ENCODE measurements around the gene P4HTM.

DNA sequence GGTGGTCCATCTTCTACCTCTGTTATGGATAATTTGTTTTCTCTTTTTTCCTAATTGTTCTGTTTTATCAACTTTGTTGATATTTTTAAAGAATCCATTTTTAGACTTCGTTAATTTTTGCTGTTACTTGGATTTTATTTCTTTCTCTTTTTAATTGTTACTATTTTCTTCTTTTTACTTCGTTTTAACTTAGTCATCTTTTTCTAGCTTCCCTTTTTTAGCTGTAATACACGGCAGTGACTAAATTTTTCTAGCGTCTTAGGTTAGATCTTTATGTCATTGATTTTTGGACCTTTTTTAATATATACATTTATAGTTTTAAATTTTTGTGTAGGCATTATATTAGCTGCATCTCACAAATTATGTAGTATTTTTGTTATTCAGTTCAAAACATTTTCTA, 38.3 kb upstream of the P4HTM start:
- TF ChIP-seq, protein P1, sequence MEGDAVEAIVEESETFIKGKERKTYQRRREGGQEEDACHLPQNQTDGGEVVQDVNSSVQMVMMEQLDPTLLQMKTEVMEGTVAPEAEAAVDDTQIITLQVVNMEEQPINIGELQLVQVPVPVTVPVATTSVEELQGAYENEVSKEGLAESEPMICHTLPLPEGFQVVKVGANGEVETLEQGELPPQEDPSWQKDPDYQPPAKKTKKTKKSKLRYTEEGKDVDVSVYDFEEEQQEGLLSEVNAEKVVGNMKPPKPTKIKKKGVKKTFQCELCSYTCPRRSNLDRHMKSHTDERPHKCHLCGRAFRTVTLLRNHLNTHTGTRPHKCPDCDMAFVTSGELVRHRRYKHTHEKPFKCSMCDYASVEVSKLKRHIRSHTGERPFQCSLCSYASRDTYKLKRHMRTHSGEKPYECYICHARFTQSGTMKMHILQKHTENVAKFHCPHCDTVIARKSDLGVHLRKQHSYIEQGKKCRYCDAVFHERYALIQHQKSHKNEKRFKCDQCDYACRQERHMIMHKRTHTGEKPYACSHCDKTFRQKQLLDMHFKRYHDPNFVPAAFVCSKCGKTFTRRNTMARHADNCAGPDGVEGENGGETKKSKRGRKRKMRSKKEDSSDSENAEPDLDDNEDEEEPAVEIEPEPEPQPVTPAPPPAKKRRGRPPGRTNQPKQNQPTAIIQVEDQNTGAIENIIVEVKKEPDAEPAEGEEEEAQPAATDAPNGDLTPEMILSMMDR (IDR thresholded peaks at IDR 0.05): no peak
- TF ChIP-seq EP300 (IDR thresholded peaks at IDR 0.05) (no peak), POLR2A (IDR thresholded peaks at IDR 0.05) (no peak)
